ENCODE measurements around the gene PDXP.
A peak's percentile ranks its signal among the peaks of the same experiment; 100 is the strongest.
"Not testable (repeated sequence)": the region's sequence is repeated elsewhere in the genome, so short reads cannot be mapped to it uniquely, and the experiment has no call there.

The PDXP gene

GRCh38 chr22:37680191-37680851 is 21.8 kb downstream of the PDXP start:
- TF ChIP-seq ZNF274 (IDR thresholded peaks at IDR 0.05; ENCODE audit: low read depth, low read length): no peak
- H3K4me3 ChIP-seq (ENCODE audit: low read length): no peak overlapping the region

DNA sequence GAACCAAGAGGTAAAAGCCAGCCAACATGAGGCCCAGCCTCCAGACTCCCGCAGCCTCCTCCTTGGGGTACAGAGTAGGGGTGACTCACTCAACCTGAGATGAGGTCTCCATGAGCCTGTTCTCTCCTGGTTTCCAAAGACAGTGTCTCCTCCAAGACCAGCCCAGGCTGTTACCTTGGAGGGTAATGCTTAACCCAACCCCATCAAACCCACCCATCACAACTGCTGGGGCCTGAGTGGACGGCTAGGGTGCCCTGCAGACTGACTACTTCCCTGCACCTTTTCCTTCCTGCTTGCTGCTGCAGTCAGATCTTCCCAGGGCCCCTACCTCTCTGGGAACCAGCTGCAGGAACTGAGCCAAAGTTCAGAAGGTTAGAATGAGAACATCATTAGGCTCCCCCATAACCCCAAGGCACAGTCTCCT is 22.5 kb downstream of the PDXP start:
- no peak overlapping the region for H3K4me3 ChIP-seq (ENCODE audit: low read length)
- no peak for TF ChIP-seq ZNF274 (IDR thresholded peaks at IDR 0.05; ENCODE audit: low read depth, low read length)

GRCh38 chr22:37681556-37682049 is 23.1 kb downstream of the PDXP start:
- H3K4me3 ChIP-seq (ENCODE audit: low read length): no peak overlapping the region
- no peak for TF ChIP-seq ZNF274 (IDR thresholded peaks at IDR 0.05; ENCODE audit: low read depth, low read length)

GRCh38 chr22:37684803-37685615 is 26.5 kb downstream of the PDXP start:
- TF ChIP-seq ZNF274 (IDR thresholded peaks at IDR 0.05; ENCODE audit: low read depth, low read length): no peak
- no peak overlapping the region for H3K4me3 ChIP-seq (ENCODE audit: low read length)

- H3K4me3 ChIP-seq (ENCODE audit: low read length): peak within 1 kb of the TSS; percentile 85
- no peak for TF ChIP-seq ZNF274 (IDR thresholded peaks at IDR 0.05; ENCODE audit: low read depth, low read length)
Observed at GRCh38 chr22:37686002-37686982, 27.8 kb downstream of the PDXP start, which contains the start of gene NOL12. Gene NOL12, plus strand, starts transcription at chr22:37686343. Its CDS starts 50 bp downstream, at chr22:37686393.

DNA sequence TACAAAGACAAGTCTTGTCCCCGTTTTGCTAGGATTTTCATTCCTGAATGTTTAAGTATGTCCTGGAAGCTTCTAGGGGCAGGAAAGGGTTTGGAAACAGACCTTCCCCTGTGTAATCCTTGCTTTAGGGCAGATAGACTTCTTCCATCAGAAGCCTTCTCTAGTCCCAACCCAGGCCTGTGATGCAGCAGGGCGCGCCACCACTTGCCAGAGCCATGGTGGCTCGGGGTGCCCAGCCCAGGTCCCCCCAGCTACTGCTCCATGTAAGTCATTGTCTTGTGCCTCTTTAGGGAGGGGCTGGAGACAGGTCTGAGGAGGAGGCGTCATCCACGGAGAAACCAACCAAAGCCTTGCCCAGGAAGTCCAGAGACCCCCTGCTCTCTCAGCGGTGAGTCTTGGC is 31.9 kb downstream of the PDXP start:
- no peak overlapping the region for H3K4me3 ChIP-seq (ENCODE audit: low read length)
- TF ChIP-seq ZNF274 (IDR thresholded peaks at IDR 0.05; ENCODE audit: low read depth, low read length): no peak

DNA sequence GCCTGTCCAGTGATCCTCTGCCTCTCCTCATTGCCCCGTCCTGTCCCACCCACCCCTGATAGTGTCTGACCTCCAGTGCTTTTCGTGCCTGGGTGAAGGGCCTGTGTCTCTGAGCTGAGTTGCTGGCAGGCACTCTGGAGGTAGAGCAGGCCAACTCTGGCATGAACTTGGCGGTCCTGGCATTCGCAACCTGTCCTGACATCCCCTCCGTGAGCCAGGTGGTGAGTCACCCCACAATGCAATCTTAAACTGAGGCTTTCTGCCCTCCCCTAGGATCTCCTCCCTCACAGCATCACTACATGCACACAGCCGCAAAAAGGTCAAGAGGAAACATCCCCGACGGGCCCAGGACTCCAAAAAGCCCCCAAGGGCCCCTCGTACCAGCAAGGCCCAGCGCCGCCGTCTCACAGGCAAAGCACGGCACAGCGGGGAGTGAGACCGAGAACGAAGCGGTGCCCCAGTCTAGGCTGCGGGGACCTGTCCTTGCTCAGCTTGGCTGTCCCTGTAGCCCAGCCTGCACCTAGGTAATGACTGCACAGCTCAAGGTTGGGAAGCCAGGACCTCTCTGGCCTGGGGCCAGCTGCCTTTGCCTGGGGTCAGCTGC is 32.5 kb downstream of the PDXP start:
- H3K4me3 ChIP-seq (ENCODE audit: low read length): no peak overlapping the region
- TF ChIP-seq ZNF274 (IDR thresholded peaks at IDR 0.05; ENCODE audit: low read depth, low read length): no peak

DNA sequence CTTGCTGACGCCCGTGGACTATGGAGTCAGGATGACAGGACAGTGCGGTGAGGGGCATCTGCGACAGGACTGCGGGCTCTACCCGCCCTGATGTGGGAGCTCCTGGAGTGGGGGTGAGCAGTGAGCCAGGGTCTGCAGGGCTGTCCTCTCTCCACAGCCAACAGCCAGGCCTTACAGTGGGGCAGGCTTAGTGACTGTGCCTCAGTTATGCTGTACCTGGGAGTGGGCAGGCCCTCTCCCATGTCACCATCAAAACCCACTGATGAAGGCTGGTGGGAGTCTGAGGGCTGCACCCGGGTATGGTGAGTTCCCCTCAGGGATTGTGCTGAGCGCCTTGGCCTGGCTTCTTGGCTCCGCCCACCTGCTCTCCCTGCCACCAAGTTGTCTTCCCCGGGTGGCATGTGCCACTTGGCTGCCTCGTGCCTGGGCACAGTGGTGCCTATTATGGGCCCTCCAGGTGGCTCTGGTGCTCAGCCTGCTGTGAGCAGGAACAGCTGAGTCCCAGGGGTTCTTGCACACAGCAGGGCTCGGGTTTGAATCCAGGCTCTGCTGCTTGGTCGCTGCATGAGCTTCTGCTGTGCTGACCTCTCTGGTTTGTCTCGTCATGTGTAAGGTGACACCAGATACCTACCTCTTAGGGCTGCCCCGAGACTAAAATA is 34.2 kb downstream of the PDXP start:
- no peak for TF ChIP-seq ZNF274 (IDR thresholded peaks at IDR 0.05; ENCODE audit: low read depth, low read length)
- no peak overlapping the region for H3K4me3 ChIP-seq (ENCODE audit: low read length)

- not testable (repeated sequence) for H3K4me3 ChIP-seq (ENCODE audit: low read length)
Observed at GRCh38 chr22:37694131-37694530, 35.6 kb downstream of the PDXP start.

DNA sequence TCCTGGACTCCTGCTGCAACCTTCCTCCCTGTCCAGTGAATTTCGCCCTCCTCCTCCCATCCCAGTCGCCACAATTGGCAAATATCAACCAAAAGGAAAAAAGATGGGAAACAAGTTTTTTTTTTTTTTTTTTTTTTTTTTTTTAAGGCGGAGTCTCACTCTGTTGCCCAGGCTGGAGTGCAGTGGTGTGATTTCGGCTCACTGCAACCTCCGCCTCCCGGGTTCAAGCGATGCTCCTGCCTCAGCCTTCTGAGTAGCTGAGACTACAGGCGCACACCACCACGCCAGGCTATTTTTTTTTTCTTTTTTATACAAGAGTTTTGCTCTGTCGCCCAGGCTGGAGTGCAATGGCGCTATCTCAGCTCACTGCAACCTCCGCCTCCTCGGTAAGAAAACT is 37.7 kb downstream of the PDXP start:
- H3K4me3 ChIP-seq (ENCODE audit: low read length): not testable (repeated sequence)

DNA sequence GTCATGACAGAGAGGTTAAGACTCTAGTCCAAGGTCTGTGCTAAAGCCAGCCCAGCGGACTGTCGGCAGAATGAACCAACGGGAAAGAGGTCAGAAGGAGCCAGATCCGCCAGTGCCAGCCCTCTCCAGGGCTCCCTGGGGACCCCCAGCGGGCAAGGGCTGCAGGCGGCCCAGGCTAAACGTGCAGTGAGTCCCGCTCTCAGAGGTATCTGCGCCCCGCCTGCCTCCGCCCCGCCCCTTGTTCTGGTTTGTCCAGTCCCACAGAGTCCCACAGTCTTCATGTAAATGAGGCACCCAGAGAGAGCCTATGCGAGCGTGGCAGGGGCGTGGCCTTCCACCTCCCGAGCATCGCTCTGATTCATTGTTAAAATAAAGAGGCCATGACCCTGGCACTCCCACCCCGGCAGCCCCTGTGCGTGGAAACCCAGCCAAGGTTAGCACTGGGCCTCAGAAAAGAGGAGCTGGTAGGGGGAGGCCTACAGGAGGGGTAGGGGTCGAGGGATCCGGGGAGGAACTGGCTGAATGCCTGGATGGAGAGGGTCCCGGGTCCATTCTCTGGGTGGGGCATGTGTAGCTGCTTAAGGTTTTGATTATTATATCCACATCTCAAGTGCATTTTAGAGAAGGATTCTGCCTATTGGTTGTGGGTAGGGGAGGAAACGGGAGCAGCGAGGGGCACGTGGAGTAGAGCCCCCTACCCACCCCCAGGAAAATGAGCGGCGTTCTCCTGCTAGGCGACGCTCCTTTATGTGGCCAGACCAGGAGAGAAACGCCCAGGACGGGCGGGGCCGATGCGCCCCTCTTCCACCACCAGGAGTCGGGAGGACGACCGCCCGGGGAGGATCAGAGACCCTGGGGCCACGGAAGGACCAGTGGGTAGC is 38.4 kb downstream of the PDXP start, which contains the start of gene TRIOBP:
Gene TRIOBP (plus strand): TSS at position 392 of the 881 bp plus-strand sequence. CDS start 4,318 bp downstream, outside the sequence.
- no peak within 1 kb of the TSS for H3K4me3 ChIP-seq (ENCODE audit: low read length)
- no peak for TF ChIP-seq ZNF274 (IDR thresholded peaks at IDR 0.05; ENCODE audit: low read depth, low read length)

- H3K4me3 ChIP-seq (ENCODE audit: low read length): no peak overlapping the region
- no peak for TF ChIP-seq ZNF274 (IDR thresholded peaks at IDR 0.05; ENCODE audit: low read depth, low read length)
Observed at GRCh38 chr22:37697538-37697835, 39.0 kb downstream of the PDXP start.
